NCI-H460 (cell line): ENCODE data around the gene IL17F. TPM values are rescaled to one million over a fixed set of nuclear protein-coding genes. Genes with fewer than 3 reads are reported as not detected.

Experiments
- DNase-seq: peaks from one replicate; pipeline ENCODE4 v3.0.0-alpha.2; 2016; ENCODE audit warnings: low read depth; ENCODE audit errors: extremely low read depth
- total RNA-seq: library from RNA; depleted of rRNA; stranded (reverse); fragments of >200 nt; shearing (Covaris generic); gene quantifications from 2 replicates; pipeline ENCODE4 v1.2.3, GENCODE V29; 2014; rRNA removed

Gene IL17F
- total RNA-seq, 1 experiment from 2014 or later, result not detected

GRCh38 chr6:52195886-52196285 is 48.4 kb downstream of the IL17F start:
- no peak for DNase-seq

GRCh38 chr6:52191824-52192223 is 52.5 kb downstream of the IL17F start:
- DNase-seq, result no peak

- no peak for DNase-seq
These were observed 53.9 kb downstream of the IL17F start for GRCh38 chr6:52190409-52190808.

GRCh38 chr6:52189974-52190373 is 54.3 kb downstream of the IL17F start:
- DNase-seq, result no peak

- DNase-seq, result no peak
These were observed 57.2 kb downstream of the IL17F start for GRCh38 chr6:52187098-52187497.

Other genes starting within 250 kb of the IL17F start
- gene PKHD1, start 156.9 kb downstream of the IL17F start, total RNA-seq, result not detected in 2 replicates
- not detected in 2 replicates for gene IL17A, start 58.1 kb downstream of the IL17F start, total RNA-seq
- 32.7 and 35.4 TPM in 2 replicates for gene MCM3, start 40.2 kb upstream of the IL17F start, total RNA-seq
- gene PAQR8, start 117.7 kb upstream of the IL17F start, total RNA-seq, result 0.74 and 1.1 TPM in 2 replicates
- gene EFHC1, start 175.8 kb upstream of the IL17F start, total RNA-seq, result 28.7 and 35.3 TPM in 2 replicates